Measurements from ENCODE around the gene AGAP1. TPM values are rescaled to one million over a fixed set of nuclear protein-coding genes. Genes with fewer than 3 reads are reported as not detected.

AGAP1 gene
- polyA plus RNA-seq, 1 experiment, result 12.4 TPM

DNA sequence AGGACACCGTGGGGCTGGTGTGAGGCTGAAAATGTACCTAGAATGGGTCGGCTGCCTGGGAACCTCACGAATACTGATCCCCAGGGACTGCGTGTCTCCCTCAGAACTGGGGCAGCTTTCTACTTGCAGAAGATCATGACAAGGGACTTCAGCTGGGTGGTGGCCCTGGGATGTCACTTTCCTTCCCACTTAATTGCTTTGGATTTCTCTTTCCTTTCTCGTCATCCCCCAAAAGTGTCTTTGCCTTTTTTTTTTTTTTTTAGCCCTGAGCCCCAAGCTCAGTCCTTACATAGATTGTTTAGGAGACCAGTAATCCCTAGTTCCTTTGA is 395.4 kb downstream of the AGAP1 start:
- Histone ChIP-seq H3K27ac (ENCODE audit: low read depth, low read length) (no peak overlapping the region), H3K9me3 (ENCODE audit: control insufficient read depth, insufficient read depth, low read length) (no peaks in the 10 kb centered on the region; the same call in 1 of the 2 replicates), H3K4me3 (ENCODE audit: low read depth, low read length) (no peak overlapping the region), H3K27me3 (ENCODE audit: control insufficient read depth, insufficient read depth, low read length) (no peaks in the 10 kb centered on the region)
- DNase-seq (ENCODE audit: low read depth, low spot score), result no peak
- ChIA-PET CTCF (no interaction called here), POLR2A (no interaction called here)
- TF ChIP-seq, protein P1, sequence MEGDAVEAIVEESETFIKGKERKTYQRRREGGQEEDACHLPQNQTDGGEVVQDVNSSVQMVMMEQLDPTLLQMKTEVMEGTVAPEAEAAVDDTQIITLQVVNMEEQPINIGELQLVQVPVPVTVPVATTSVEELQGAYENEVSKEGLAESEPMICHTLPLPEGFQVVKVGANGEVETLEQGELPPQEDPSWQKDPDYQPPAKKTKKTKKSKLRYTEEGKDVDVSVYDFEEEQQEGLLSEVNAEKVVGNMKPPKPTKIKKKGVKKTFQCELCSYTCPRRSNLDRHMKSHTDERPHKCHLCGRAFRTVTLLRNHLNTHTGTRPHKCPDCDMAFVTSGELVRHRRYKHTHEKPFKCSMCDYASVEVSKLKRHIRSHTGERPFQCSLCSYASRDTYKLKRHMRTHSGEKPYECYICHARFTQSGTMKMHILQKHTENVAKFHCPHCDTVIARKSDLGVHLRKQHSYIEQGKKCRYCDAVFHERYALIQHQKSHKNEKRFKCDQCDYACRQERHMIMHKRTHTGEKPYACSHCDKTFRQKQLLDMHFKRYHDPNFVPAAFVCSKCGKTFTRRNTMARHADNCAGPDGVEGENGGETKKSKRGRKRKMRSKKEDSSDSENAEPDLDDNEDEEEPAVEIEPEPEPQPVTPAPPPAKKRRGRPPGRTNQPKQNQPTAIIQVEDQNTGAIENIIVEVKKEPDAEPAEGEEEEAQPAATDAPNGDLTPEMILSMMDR (IDR thresholded peaks at IDR 0.05; ENCODE audit: low read depth, low read length), result no peak

DNA sequence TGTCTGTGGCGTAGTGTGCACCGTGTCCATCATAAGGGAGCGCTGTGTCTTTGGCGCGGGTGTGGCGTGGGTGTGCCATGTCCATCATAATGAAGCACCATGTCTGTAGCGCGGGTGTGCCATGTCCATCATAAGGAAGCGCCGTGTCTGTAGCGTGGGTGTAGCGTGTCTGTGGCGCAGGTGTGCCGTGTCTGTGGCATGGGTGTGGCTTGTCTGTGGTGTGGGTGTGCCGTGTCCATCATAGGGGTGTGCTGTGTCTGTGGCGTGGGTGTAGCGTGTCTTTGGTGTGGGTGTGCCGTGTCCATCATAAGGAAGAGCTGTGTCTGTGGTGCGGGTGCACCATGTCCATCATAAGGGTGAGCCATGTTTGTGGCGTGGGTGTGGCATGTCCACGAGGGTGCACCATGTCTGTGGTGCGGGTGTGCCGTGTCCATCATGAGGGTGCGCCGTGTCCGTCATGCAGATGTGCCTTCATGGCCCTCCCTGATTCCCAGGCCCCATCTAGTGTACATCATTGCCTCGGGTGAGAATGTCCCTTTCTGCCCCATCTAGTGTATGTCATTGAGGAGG is 399.4 kb downstream of the AGAP1 start:
- Histone ChIP-seq H3K27me3 (ENCODE audit: control insufficient read depth, insufficient read depth, low read length) (no peaks in the 10 kb centered on the region), H3K27ac (ENCODE audit: low read depth, low read length) (no peak overlapping the region), H3K4me3 (ENCODE audit: low read depth, low read length) (no peak overlapping the region), H3K9me3 (ENCODE audit: control insufficient read depth, insufficient read depth, low read length) (no peaks in the 10 kb centered on the region; the same call in 1 of the 2 replicates)
- TF ChIP-seq, protein P1 (IDR thresholded peaks at IDR 0.05; ENCODE audit: low read depth, low read length), result no peak
- CTCF ChIA-PET, result no interaction called here
- no peak for DNase-seq (ENCODE audit: low read depth, low spot score)
- POLR2A ChIA-PET, result no interaction called here

DNA sequence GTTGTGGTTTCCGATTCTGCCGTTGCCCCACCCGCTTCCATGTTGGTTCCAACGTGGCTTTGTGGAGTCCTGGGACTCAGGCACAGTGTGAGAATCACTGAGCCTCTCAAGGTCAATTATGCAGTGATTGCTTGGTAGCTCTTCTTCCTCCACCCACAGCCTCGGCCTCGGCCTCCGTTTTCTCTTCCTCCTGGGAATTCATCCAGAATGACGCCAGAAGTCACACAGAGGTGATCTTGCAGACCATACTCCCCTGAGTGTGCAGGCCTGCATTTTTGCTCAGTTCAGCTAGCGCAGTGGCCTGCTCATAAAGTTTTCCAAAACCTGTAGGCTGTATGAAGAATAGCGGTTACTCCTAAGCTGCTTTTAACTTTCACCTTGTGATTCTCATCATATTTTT is 401.0 kb downstream of the AGAP1 start:
- Histone ChIP-seq H3K9me3 (ENCODE audit: control insufficient read depth, insufficient read depth, low read length) (no peaks in the 10 kb centered on the region; the same call in 1 of the 2 replicates), H3K4me3 (ENCODE audit: low read depth, low read length) (no peak overlapping the region), H3K27me3 (ENCODE audit: control insufficient read depth, insufficient read depth, low read length) (no peaks in the 10 kb centered on the region), H3K27ac (ENCODE audit: low read depth, low read length) (no peak overlapping the region)
- POLR2A ChIA-PET, result no interaction called here
- TF ChIP-seq, protein P1 (IDR thresholded peaks at IDR 0.05; ENCODE audit: low read depth, low read length), result no peak
- no peak for DNase-seq (ENCODE audit: low read depth, low spot score)
- CTCF ChIA-PET, result no interaction called here

DNA sequence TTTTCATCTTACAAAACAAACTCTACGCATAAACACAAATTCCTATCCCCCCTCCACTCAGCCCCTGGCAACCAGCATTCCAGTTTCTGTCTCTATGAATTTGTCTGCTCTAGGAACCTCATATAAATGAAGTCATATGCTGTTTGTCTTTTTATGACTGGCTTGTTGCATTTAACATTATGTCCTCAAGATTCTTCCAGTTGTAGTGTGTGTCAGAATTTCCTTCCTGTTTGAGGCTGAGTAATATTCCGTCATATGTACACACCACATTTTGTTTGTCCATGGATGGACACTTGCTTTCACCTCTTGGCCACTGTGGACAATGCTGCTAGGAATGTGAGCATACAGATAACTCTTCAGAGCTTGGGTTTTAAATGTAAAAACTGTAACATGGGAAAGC is 402.2 kb downstream of the AGAP1 start:
- DNase-seq (ENCODE audit: low read depth, low spot score), result no peak
- CTCF ChIA-PET, result no interaction called here
- Histone ChIP-seq H3K27ac (ENCODE audit: low read depth, low read length) (no peak overlapping the region), H3K9me3 (ENCODE audit: control insufficient read depth, insufficient read depth, low read length) (no peaks in the 10 kb centered on the region; the same call in 1 of the 2 replicates), H3K27me3 (ENCODE audit: control insufficient read depth, insufficient read depth, low read length) (no peaks in the 10 kb centered on the region), H3K4me3 (ENCODE audit: low read depth, low read length) (no peak overlapping the region)
- TF ChIP-seq, protein P1 (IDR thresholded peaks at IDR 0.05; ENCODE audit: low read depth, low read length), result no peak
- POLR2A ChIA-PET, result no interaction called here

DNA sequence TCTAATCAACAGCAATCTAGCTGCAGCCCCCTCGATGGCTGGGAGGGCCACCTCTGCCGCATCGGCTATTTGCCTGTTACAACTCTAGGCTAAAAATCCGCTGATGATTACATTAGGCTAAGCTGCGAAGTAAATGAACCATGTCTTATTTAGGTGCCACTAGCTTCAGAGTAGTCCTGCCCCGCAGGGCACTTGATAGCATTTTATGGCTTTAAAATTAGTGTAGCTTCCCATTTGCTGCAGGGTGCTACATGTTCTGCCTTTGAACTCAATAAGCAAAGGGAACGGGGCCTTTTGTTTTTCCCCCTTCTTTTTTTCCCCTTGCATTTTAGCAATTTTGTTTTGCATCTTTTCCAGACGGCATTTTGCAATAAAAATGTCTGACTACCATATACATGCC is 404.1 kb downstream of the AGAP1 start:
- H3K4me3 ChIP-seq (ENCODE audit: low read depth, low read length), result no peak overlapping the region
- no peaks in the 10 kb centered on the region for H3K27me3 ChIP-seq (ENCODE audit: control insufficient read depth, insufficient read depth, low read length)
- DNase-seq (ENCODE audit: low read depth, low spot score), result no peak
- ChIA-PET CTCF (no interaction called here), POLR2A (no interaction called here)
- H3K27ac ChIP-seq (ENCODE audit: low read depth, low read length), result no peak overlapping the region
- no peaks in the 10 kb centered on the region; the same call in 1 of the 2 replicates for H3K9me3 ChIP-seq (ENCODE audit: control insufficient read depth, insufficient read depth, low read length)
- TF ChIP-seq, protein P1 (IDR thresholded peaks at IDR 0.05; ENCODE audit: low read depth, low read length), result no peak

Measured in AG04450 (cell line).